Uterus (tissue), 2 donors: ENCODE results near the gene FSIP1.

Experiments
- POLR2A ChIP-seq, 2 donors: fragments of 450-650 bp; IDR thresholded peaks; one replicate each; pipeline ENCODE4 v1.6.1; 2016; ENCODE audit warnings: antibody characterized with exemption in 2 of 2, mild to moderate bottlenecking in 1 of 2, moderate library complexity in 1 of 2
- TF ChIP-seq, protein P1 (sequence below), 4 experiments: fragments of 200-600 bp in 2 of 4; fragments of 450-650 bp in 2 of 4; sonication (generic) in 2 of 4; IDR thresholded peaks; one replicate each; pipeline ENCODE4 v1.5.1; 2016 to 2019; ENCODE audit warnings: antibody characterized with exemption in 4 of 4, mild to moderate bottlenecking in 2 of 4, moderate library complexity in 1 of 4

DNA sequence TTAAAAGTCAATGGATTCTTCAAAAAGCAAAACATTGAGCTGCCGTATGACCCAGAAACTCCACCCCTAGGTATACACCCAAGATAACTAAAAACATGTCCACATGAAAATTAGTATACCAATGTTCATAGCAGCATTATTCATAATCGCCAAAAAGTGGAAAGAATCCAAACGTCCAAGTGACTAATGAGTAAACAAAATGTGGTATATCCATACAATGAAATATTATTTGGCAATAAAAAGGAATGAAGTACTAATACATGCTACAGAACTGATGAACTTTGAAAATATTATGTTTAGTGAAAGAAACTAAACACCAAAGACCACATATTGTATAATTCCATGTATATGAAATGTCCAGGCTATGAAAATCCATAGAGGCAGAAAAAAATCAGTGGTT is 123.9 kb downstream of the FSIP1 start:
- TF ChIP-seq POLR2A (IDR thresholded peaks at IDR 0.05), result no peak
- TF ChIP-seq, protein P1, sequence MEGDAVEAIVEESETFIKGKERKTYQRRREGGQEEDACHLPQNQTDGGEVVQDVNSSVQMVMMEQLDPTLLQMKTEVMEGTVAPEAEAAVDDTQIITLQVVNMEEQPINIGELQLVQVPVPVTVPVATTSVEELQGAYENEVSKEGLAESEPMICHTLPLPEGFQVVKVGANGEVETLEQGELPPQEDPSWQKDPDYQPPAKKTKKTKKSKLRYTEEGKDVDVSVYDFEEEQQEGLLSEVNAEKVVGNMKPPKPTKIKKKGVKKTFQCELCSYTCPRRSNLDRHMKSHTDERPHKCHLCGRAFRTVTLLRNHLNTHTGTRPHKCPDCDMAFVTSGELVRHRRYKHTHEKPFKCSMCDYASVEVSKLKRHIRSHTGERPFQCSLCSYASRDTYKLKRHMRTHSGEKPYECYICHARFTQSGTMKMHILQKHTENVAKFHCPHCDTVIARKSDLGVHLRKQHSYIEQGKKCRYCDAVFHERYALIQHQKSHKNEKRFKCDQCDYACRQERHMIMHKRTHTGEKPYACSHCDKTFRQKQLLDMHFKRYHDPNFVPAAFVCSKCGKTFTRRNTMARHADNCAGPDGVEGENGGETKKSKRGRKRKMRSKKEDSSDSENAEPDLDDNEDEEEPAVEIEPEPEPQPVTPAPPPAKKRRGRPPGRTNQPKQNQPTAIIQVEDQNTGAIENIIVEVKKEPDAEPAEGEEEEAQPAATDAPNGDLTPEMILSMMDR (IDR thresholded peaks at IDR 0.05), result no peak
